ENCODE data around the gene RHO.

GRCh38 chr3:129491794-129492193, 36.6 kb upstream of the RHO start:
- TF ChIP-seq EZH2phosphoT487 (IDR thresholded peaks at IDR 0.05; ENCODE audit: borderline replicate concordance, low read length) (no peak), CTCF (conservative IDR thresholded peaks at IDR 0.05; ENCODE audit: low read depth, low read length) (no peak)

Measured in PC-3 (cell line).